IMR-90 (cell line): ENCODE data around the gene AMPD1. TPM values are rescaled to one million over a fixed set of nuclear protein-coding genes. Genes with fewer than 3 reads are reported as not detected.

Source experiments
- ATAC-seq: fragments of 200-7000 bp; cut with Tn5 transposase; 2 replicates; pipeline ENCODE4 v1.9.1; 2020; ENCODE audit warnings: low read depth, mild to moderate bottlenecking, moderate library complexity
- BruUV-seq: library from RNA; stranded (reverse); fragments of 400-500 nt; replicated peaks from 2 replicates; lab custom pipeline; 2021; lab: Mats Ljungman, UMichigan
- CTCF ChIA-PET: fragments of 300-600 bp; formaldehyde crosslinking; extraction: SDS; loops from one replicate; lab custom pipeline; 2021; ENCODE audit warnings: antibody characterized with exemption; lab: Yijun Ruan, JAX
- POLR2A ChIA-PET: fragments of 300-600 bp; sonication (Branson Sonifier 250); formaldehyde crosslinking; loops from one replicate; lab custom pipeline; 2022; ENCODE audit warnings: antibody characterized with exemption; ENCODE audit not compliant: unreplicated experiment; lab: Charles Lee
- DNase-seq: peaks from one replicate; pipeline ENCODE4 v3.0.0; 2013
- H2AFZ ChIP-seq: replicated peaks from 2 replicates; pipeline ENCODE3; 2013; ENCODE audit warnings: low read length, mild to moderate bottlenecking; ENCODE audit not compliant: poor library complexity
- H2AK5ac ChIP-seq: 2 replicates; pipeline ENCODE4 v1.6.1; 2013; ENCODE audit warnings: low read depth, low read length, inconsistent platforms
- H2AK9ac ChIP-seq: replicated peaks from 2 replicates; pipeline ENCODE3; 2013; ENCODE audit warnings: mild to moderate bottlenecking, low read depth, low read length, moderate library complexity; ENCODE audit not compliant: poor library complexity
- H2BK120ac ChIP-seq: 2 replicates; pipeline ENCODE4 v1.6.1; 2013; ENCODE audit warnings: low read depth, low read length, inconsistent platforms
- H2BK15ac ChIP-seq: 3 replicates; pipeline ENCODE4 v1.6.1; 2013; ENCODE audit warnings: low read depth, low read length, inconsistent platforms
- H2BK20ac ChIP-seq: 2 replicates; pipeline ENCODE4 v1.6.1; 2013; ENCODE audit warnings: low read depth, mild to moderate bottlenecking, inconsistent platforms, low read length, moderate library complexity
- H2BK5ac ChIP-seq: 2 replicates; pipeline ENCODE4 v1.6.1; 2013; ENCODE audit warnings: mild to moderate bottlenecking, low read depth, low read length, inconsistent platforms; ENCODE audit not compliant: poor library complexity, severe bottlenecking
- H3K14ac ChIP-seq: replicated peaks from 2 replicates; pipeline ENCODE4 v1.6.1; 2013; ENCODE audit warnings: low read depth, low read length, inconsistent platforms
- H3K18ac ChIP-seq: 2 replicates; pipeline ENCODE4 v1.6.1; 2013; ENCODE audit warnings: low read depth, low read length, control low read depth
- H3K23ac ChIP-seq: 2 replicates; pipeline ENCODE4 v1.6.1; 2013; ENCODE audit warnings: low read depth, low read length, inconsistent platforms
- H3K27ac ChIP-seq: 2 replicates; pipeline ENCODE4 v1.5.1; 2013; ENCODE audit warnings: mild to moderate bottlenecking, control low read depth, low read length; ENCODE audit not compliant: insufficient read depth
- H3K27me3 ChIP-seq: 2 replicates; pipeline ENCODE4 v1.6.1; 2013; ENCODE audit warnings: low read length; ENCODE audit not compliant: control insufficient read depth, insufficient read depth
- H3K36me3 ChIP-seq: 2 replicates; pipeline ENCODE4 v1.6.1; 2013; ENCODE audit warnings: low read length, mixed read lengths; ENCODE audit not compliant: control insufficient read depth, insufficient read depth
- H3K4ac ChIP-seq: 2 replicates; pipeline ENCODE4 v1.6.1; 2013; ENCODE audit warnings: low read depth, low read length, inconsistent platforms
- H3K4me1 ChIP-seq: 2 replicates; pipeline ENCODE4 v1.6.1; 2013; ENCODE audit warnings: low read length, mixed read lengths; ENCODE audit not compliant: control insufficient read depth, insufficient read depth
- H3K4me2 ChIP-seq: 2 replicates; pipeline ENCODE4 v1.6.1; 2013; ENCODE audit warnings: low read depth, mild to moderate bottlenecking, control low read depth, low read length, moderate library complexity
- H3K4me3 ChIP-seq: 2 replicates; pipeline ENCODE4 v1.5.1; 2013; ENCODE audit warnings: low read depth, mild to moderate bottlenecking, control low read depth, low read length, moderate library complexity; ENCODE audit not compliant: insufficient read depth
- H3K56ac ChIP-seq: 2 replicates; pipeline ENCODE4 v1.6.1; 2013; ENCODE audit warnings: low read length, inconsistent platforms; ENCODE audit not compliant: insufficient read depth; ENCODE audit errors: extremely low read depth
- H3K79me1 ChIP-seq, 2 experiments: 2 replicates each; pipeline ENCODE4 v1.6.1; 2013; ENCODE audit warnings: low read length in 2 of 2, inconsistent platforms in 1 of 2, low read depth in 1 of 2
- H3K9ac ChIP-seq: 2 replicates; pipeline ENCODE4 v1.6.1; 2013; ENCODE audit warnings: low read depth, low read length, control low read depth
- H3K9me1 ChIP-seq: 2 replicates; pipeline ENCODE4 v1.6.1; 2013; ENCODE audit warnings: low read length, inconsistent platforms; ENCODE audit not compliant: insufficient read depth
- H3K9me3 ChIP-seq: 2 replicates; pipeline ENCODE4 v1.6.1; 2013; ENCODE audit warnings: low read length; ENCODE audit not compliant: control insufficient read depth, insufficient read depth
- H4K20me1 ChIP-seq: 2 replicates; pipeline ENCODE4 v1.6.1; 2013; ENCODE audit warnings: low read length, inconsistent platforms; ENCODE audit not compliant: insufficient read depth
- H4K5ac ChIP-seq: 2 replicates; pipeline ENCODE4 v1.6.1; 2013; ENCODE audit warnings: mild to moderate bottlenecking, low read depth, low read length, control low read depth
- H4K8ac ChIP-seq, 2 experiments: 2 replicates each; pipeline ENCODE4 v1.6.1; 2013; ENCODE audit warnings: low read depth in 2 of 2, low read length in 2 of 2, control low read depth in 1 of 2, inconsistent platforms in 1 of 2
- H4K91ac ChIP-seq: 2 replicates; pipeline ENCODE4 v1.6.1; 2013; ENCODE audit warnings: low read depth, low read length, inconsistent platforms; ENCODE audit not compliant: insufficient read depth
- BHLHE40 ChIP-seq: fragments of 150-350 bp; IDR thresholded peaks from 2 replicates; pipeline ENCODE4 v1.6.1; 2016; ENCODE audit warnings: mild to moderate bottlenecking, low read depth, low read length
- FOS ChIP-seq: fragments of 150-350 bp; IDR thresholded peaks from 2 replicates; pipeline ENCODE4 v1.6.1; 2016; ENCODE audit warnings: low read depth, low read length
- MAFK ChIP-seq: IDR thresholded peaks from 2 replicates; pipeline ENCODE4 v1.6.1; 2012; ENCODE audit warnings: low read depth, low read length, improper control_type of control experiment
- NFE2L2 ChIP-seq: fragments of 150-350 bp; IDR thresholded peaks from 2 replicates; pipeline ENCODE4 v1.6.1; 2016; ENCODE audit warnings: low read depth, mild to moderate bottlenecking, low read length
- RCOR1 ChIP-seq: IDR thresholded peaks from 2 replicates; pipeline ENCODE4 v1.6.1; 2012; ENCODE audit warnings: mild to moderate bottlenecking, low read length, improper control_type of control experiment; ENCODE audit not compliant: insufficient replicate concordance
- SMC3 ChIP-seq: fragments of 150-350 bp; IDR thresholded peaks from 2 replicates; pipeline ENCODE4 v1.6.1; 2016; ENCODE audit warnings: low read depth, mild to moderate bottlenecking, antibody characterized with exemption, low read length, moderate library complexity
- WGBS, 2 experiments: methylation state at CpG; one replicate each; pipeline versions ENCODE4 v1.1.5 to v1.1.7; 2013; ENCODE audit warnings: missing lambda C conversion rate in 2 of 2; ENCODE audit not compliant: insufficient read length in 1 of 2; ENCODE audit errors: extremely low coverage in 2 of 2; 5-methylcytosine and 5-hydroxymethylcytosine counted together
- dilution Hi-C: fragments of 300-500 bp; cut with HindIII; formaldehyde crosslinking; loops from one replicate; pipeline ENCODE4 v1.14.3; 2018; ENCODE audit warnings: low sequenced_read_pairs; ENCODE audit not compliant: unreplicated experiment
- in situ Hi-C: fragments of 300-500 bp; cut with MboI; formaldehyde crosslinking; loops from 3 replicates; pipeline ENCODE4 v1.14.3; 2019; ENCODE audit warnings: low sequenced_read_pairs, inconsistent platforms, mixed read lengths
- intact Hi-C: fragments of 100-400 bp; cut with micrococcal nuclease; formaldehyde crosslinking; loops from 2 replicates; pipeline ENCODE4 v1.10.0; 2022
- polyA plus RNA-seq, 3 experiments: library from polyadenylated mRNA; depleted of rRNA; stranded (reverse); fragments of >200 nt; gene quantifications; 2 replicates each; pipeline ENCODE4 v1.2.3, GENCODE V29; 2012; ENCODE audit warnings: low replicate concordance in 1 of 3
- total RNA-seq: library from RNA; depleted of rRNA; stranded (reverse); fragments of >200 nt; gene quantifications from 2 replicates; pipeline ENCODE4 v1.2.3, GENCODE V29; 2012

AMPD1 gene
- total and polyA plus RNA-seq, 2 of the 4 experiments (the other 2 are of a cell fraction) = not detected

DNA sequence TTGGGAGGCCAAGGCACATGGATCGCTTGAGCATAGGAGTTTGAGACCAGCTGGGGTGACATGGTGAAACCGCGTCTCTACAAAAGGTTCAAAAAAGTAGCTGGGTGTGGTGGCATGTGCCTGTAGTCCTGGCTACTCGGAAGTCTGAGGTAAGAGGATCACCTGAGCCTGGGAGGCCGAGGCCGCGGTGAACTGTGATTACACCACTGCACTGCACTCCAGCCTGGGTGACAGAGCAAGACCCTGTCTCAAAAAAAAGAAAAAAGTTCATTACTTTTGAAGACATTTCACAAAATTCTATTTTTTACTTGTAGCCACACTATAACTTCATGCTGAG lies 23.4 kb downstream of the AMPD1 start:
- Histone ChIP-seq H3K79me1 (no peaks in the 10 kb centered on the region), H3K27ac (no peak overlapping the region), H3K9ac (no peak overlapping the region), H3K4me3 (no peak overlapping the region), H3K18ac (no peak overlapping the region), H3K23ac (no peak overlapping the region), H3K4me2 (no peak overlapping the region), H4K20me1 (no peaks in the 10 kb centered on the region), H3K27me3 (peaks cover 10% of the 10 kb centered on the region), H2BK20ac (no peak overlapping the region), H3K14ac (no peak overlapping the region), H2BK5ac (no peak overlapping the region), H2AK5ac (no peak overlapping the region), H3K4me1 (no peaks in the 10 kb centered on the region), H3K36me3 (no peaks in the 10 kb centered on the region), H2BK15ac (no peak overlapping the region), H3K9me3 (no peaks in the 10 kb centered on the region), H3K56ac (no peak overlapping the region), H2AFZ (no peak overlapping the region), H4K5ac (no peak overlapping the region), H4K91ac (no peak overlapping the region), H3K4ac (no peak overlapping the region), H3K9me1 (0 out of 2 replicates have a peak, but pooled peaks cover 3% of the 10 kb centered on the region), H2BK120ac (no peak overlapping the region), H4K8ac (no peak overlapping the region), H2AK9ac (no peak overlapping the region)
- CTCF ChIA-PET = no interaction called here
- no TSS peak for BruUV-seq
- intact Hi-C loops (loop anchor here (2.0 kb wide), 3 partner anchors 91 to 693 kb away; partner anchors contain the start of genes BCAS2 and OLFML3), in situ Hi-C loops (no loop called here), dilution Hi-C loops (no loop called here)
- DNase-seq = no peak
- POLR2A ChIA-PET = no interaction called here
- TF ChIP-seq MAFK = no peak
- no peak for TF ChIP-seq SMC3
- TF ChIP-seq FOS = no peak
- TF ChIP-seq BHLHE40 = no peak
- TF ChIP-seq NFE2L2 = no peak
- no peak for TF ChIP-seq RCOR1
- no peak for ATAC-seq
- WGBS, 2 experiments = 100% methylated on average over 1 of the region's 7 CpGs; no CpG with 5 or more reads in 1 of the 2 experiments
